ENCODE data around the gene PPIC. TPM values are rescaled to one million over a fixed set of nuclear protein-coding genes. Genes with fewer than 3 reads are reported as not detected.

Gene PPIC
- total RNA-seq, 1 experiment from 2014 or later, result 10.8 TPM

- no peak overlapping the region for H4K91ac ChIP-seq (ENCODE audit: insufficient read length, low read depth, low read length)
- H3K27ac Mint-ChIP-seq, result no peak overlapping the region
- DNase-seq, result no peak
Observed at GRCh38 chr5:123033157-123033671, 3.3 kb downstream of the PPIC start.

More at GRCh38 chr5:123033157-123033671, 3.3 kb downstream of the PPIC start:
- H3K36me3 Mint-ChIP-seq (ENCODE audit: insufficient read depth in 1 of 3, low read depth in 3 of 3), result peaks cover 0 to 5% (median 0%) of the 10 kb centered on the region in 3 experiments; a peak in 2 of 7 replicates
- H4K5ac ChIP-seq (ENCODE audit: insufficient read length, low read depth, low read length), result no peak overlapping the region
- H3K79me2 ChIP-seq (ENCODE audit: insufficient read depth, low read length), result no peaks in the 10 kb centered on the region
- no peak overlapping the region for H3K14ac ChIP-seq (ENCODE audit: insufficient read depth, low read length)
- peaks cover 14% of the 10 kb centered on the region for H3K23me2 ChIP-seq (ENCODE audit: insufficient read length, low read depth, low read length, poor library complexity, severe bottlenecking)
- no peaks in the 10 kb centered on the region for H3K79me1 ChIP-seq (ENCODE audit: insufficient read depth, low read depth, low read length, poor library complexity, severe bottlenecking)
- H3K27me3 Mint-ChIP-seq (ENCODE audit: low read depth), result peaks cover 37% of the 10 kb centered on the region
- H3K4me1 ChIP-seq (ENCODE audit: insufficient read depth, low read length), result no peaks in the 10 kb centered on the region
- H3K9me3 Mint-ChIP-seq, result no peaks in the 10 kb centered on the region
- H3K4me2 ChIP-seq (ENCODE audit: insufficient read depth, insufficient read length, low read length), result no peak overlapping the region
- no peak overlapping the region for H2AK5ac ChIP-seq (ENCODE audit: insufficient read length, low read length)
- no peak overlapping the region for H3K23ac ChIP-seq (ENCODE audit: insufficient read length, low read depth, low read length)
- no peaks in the 10 kb centered on the region for H4K20me1 ChIP-seq (ENCODE audit: control insufficient read depth, insufficient read depth, insufficient read length)
- no peak overlapping the region for H3K56ac ChIP-seq (ENCODE audit: insufficient read length, low read depth, low read length)
- H3T11ph ChIP-seq (ENCODE audit: low read length), result no peak overlapping the region
- H2BK15ac ChIP-seq (ENCODE audit: low read depth, low read length), result no peak overlapping the region
- no peak overlapping the region for H2BK12ac ChIP-seq (ENCODE audit: insufficient read length, low read depth, low read length)
- H3K9ac ChIP-seq (ENCODE audit: extremely low read depth, insufficient read length, low read length), result no peak overlapping the region
- no peak overlapping the region for H3K4me3 Mint-ChIP-seq
- H2BK5ac ChIP-seq (ENCODE audit: insufficient read length, low read length), result no peak overlapping the region
- no CpG with 5 or more reads among the region's 6 CpGs for WGBS (ENCODE audit: extremely low coverage, insufficient read length, low lambda C conversion rate)
- peaks cover 21 to 30% of the 10 kb centered on the region in 2 experiments for H3K4me1 Mint-ChIP-seq
- H3K27ac ChIP-seq (ENCODE audit: insufficient read length, low read depth, low read length), result no peak overlapping the region
- H4K8ac ChIP-seq (replicated peaks; ENCODE audit: insufficient read length, low read depth, low read length), result no peak overlapping the region
- H3K9me3 ChIP-seq (ENCODE audit: control insufficient read depth, low read depth, low read length), result no peaks in the 10 kb centered on the region
- H2BK20ac ChIP-seq (ENCODE audit: low read depth, low read length, poor library complexity, severe bottlenecking), result no peak overlapping the region
- H3K4ac ChIP-seq (ENCODE audit: low read depth, low read length), result no peak overlapping the region
- no peak for TF ChIP-seq CTCF (conservative IDR thresholded peaks at IDR 0.05)
- H3K18ac ChIP-seq (ENCODE audit: insufficient read length, low read depth, low read length), result no peak overlapping the region
- H3K27me3 ChIP-seq (ENCODE audit: insufficient read depth, low read length), result no peaks in the 10 kb centered on the region; the same call in 1 of the 2 replicates
- no peak overlapping the region for H2AFZ ChIP-seq (ENCODE audit: low read length)
- no peak overlapping the region for H2BK120ac ChIP-seq (ENCODE audit: low read depth, low read length, poor library complexity, severe bottlenecking)
